Mucosa of descending colon (tissue), 3 donors: ENCODE measurements around the gene DCAF7. TPM values are rescaled to one million over a fixed set of nuclear protein-coding genes. Genes with fewer than 3 reads are reported as not detected.

Source experiments
- ATAC-seq: fragments of 200-7000 bp; cut with Tn5 transposase; one replicate; pipeline ENCODE4 v1.9.1; 2020; ENCODE audit warnings: mild to moderate bottlenecking, moderate library complexity
- DNase-seq, 3 donors: peaks; one replicate each; pipeline ENCODE4 v3.0.0-alpha.2; 2020
- H3K36me3 ChIP-seq: fragments of 200-600 bp; one replicate; pipeline ENCODE4 v1.8.0; 2021; ENCODE audit warnings: low read depth, mild to moderate bottlenecking
- H3K4me1 ChIP-seq: fragments of 200-600 bp; one replicate; pipeline ENCODE4 v1.8.0; 2021; ENCODE audit warnings: low read depth, mild to moderate bottlenecking
- H3K4me3 ChIP-seq: fragments of 200-600 bp; one replicate; pipeline ENCODE4 v1.8.0; 2021; ENCODE audit warnings: mild to moderate bottlenecking
- H3K9me3 ChIP-seq: fragments of 200-600 bp; one replicate; pipeline ENCODE4 v1.8.0; 2021; ENCODE audit warnings: mild to moderate bottlenecking
- CTCF ChIP-seq: fragments of 200-600 bp; IDR thresholded peaks from one replicate; pipeline ENCODE4 v1.8.0; 2022; ENCODE audit warnings: antibody characterized with exemption, mild to moderate bottlenecking
- intact Hi-C, 2 donors: fragments of 100-400 bp; cut with DNase I in 1 of 2; cut with micrococcal nuclease in 1 of 2; formaldehyde crosslinking; loops; one replicate each; pipeline versions ENCODE4 v1.11.0 to v1.11.1; 2022; cut with DNase I, micrococcal nuclease
- total RNA-seq, 3 donors: library from RNA; stranded (reverse); fragmentation: NEBNext Ultra II Directional in 2 of 3; extraction: Animal tissue kit (Norgen Biotek cat#: 25700) in 2 of 3; gene quantifications; one replicate each; pipeline versions ENCODE4 v1.2.1 to v1.2.4, GENCODE V29; 2021 to 2023
- donor health status: DM: no; HTN: no; CAD: no; lungs with moderate emphysema.
- donor health status: DM: no; HTN: no; CAD: no.
- donor health status: DM: no; HTN: yes; CAD: no.

Gene DCAF7
- total RNA-seq, 3 donors from 2014 or later: 69.0 to 87.3 (median 84.9) TPM

GRCh38 chr17:63600569-63601438 is 50.5 kb downstream of the DCAF7 start, which contains the start of gene TACO1:
Gene TACO1, plus strand, starts transcription at chr17:63600895. Its CDS starts 189 bp downstream, at chr17:63601084.
- Histone ChIP-seq H3K4me3 (peak within 1 kb of the TSS; percentile 89), H3K36me3 (no peaks in the 10 kb centered on the region), H3K9me3 (no peaks in the 10 kb centered on the region), H3K4me1 (peaks cover 15% of the 10 kb centered on the region)
- intact Hi-C loops: no loop called here
- peak; percentile 83 to 89 (median 87) for DNase-seq
- ATAC-seq: peak; percentile 98
- TF ChIP-seq CTCF: no peak

DNA sequence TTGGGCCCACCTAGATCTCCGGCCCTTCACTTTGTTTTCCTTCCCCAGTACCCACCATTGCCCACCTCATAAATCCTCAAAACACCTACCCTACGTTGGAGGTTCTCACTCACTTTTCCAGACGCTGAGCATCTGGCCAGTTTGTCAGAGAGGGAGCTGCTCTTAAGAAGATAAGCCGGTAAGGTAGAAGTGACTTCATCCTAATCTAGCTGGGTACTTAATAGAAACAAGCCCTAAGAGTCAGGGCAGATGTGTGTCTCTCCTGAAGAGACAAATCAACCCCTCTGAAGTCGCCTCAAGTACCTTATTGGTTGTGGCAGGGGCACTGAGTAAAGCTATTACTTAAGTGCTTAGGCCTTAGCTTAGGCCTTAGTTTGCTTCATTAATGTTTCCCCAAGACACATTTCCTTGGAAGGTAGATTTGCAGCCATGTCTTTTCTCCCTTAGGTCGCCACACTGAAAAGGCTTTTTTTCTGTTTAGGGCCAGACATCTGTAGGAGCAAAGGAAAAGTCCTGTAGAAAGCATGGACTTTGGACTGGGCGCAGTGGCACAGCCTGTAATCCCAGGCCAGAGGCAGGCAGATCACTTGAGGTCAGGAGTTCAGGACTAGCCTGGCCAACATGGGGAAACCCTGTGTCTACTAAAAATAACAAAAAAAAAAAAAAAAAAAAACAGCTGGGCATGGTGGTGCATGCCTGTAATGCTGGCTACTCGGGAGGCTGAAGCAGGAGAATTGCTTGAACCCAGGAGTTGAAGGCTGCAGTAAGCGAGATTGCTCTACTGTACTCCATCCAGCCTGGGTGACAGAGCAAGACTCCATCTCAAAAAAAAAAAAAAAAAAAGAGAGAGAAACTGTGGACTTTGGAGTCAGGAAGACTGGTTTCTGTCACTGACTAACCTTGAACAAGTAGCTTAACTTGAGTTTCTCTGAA is 51.4 kb downstream of the DCAF7 start:
- H3K9me3 ChIP-seq: no peaks in the 10 kb centered on the region
- peaks cover 5% of the 10 kb centered on the region for H3K36me3 ChIP-seq
- H3K4me1 ChIP-seq: peaks cover 15% of the 10 kb centered on the region
- TF ChIP-seq CTCF: no peak
- DNase-seq (peak; percentile 51 to 75 (median 59)), ATAC-seq (peak; percentile 73)
- peak overlapping the region; percentile 89 for H3K4me3 ChIP-seq
- intact Hi-C loops: no loop called here

DNA sequence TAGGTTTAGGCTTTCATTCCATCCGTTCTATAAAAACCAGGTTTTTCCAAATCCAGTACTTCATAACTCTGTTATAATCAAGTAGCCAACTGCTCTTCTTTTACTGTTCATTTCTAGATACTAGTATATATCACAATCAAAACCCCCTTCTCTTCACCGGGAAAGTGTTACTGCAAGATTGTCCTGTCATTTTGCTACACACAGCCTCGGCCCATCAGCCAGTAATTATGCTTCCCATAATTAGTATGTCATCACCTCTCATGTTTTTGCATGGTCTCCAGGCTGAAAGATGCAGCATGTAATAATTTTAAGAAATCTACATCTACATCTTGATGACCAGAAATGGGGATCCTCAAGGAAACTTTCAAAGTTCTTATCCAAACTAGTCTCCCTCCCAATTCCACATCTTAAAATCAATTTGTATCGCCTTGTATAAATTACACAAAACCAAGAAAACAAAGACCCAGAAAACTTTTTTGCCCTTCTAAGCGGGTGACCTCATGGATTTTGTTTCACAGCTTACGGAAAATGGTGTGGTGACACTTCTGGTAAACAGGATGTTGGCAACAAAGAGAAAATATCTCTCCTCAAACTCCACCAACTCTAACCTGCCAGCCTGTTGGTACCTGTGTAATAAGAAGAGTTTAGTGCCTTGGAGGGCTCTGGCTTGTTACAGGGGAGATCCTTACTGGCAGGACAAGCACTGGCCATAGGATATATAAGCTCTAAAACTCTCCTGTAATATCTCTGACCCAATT is 59.7 kb downstream of the DCAF7 start:
- intact Hi-C loops: loop anchor here (5.0 kb wide), 1 partner anchor 183 kb away; no protein-coding TSS in a partner anchor
- Histone ChIP-seq H3K36me3 (peaks cover 13% of the 10 kb centered on the region), H3K4me3 (no peak overlapping the region), H3K9me3 (no peaks in the 10 kb centered on the region), H3K4me1 (no peaks in the 10 kb centered on the region)
- DNase-seq: no peak
- ATAC-seq: no peak
- TF ChIP-seq CTCF: no peak

DNA sequence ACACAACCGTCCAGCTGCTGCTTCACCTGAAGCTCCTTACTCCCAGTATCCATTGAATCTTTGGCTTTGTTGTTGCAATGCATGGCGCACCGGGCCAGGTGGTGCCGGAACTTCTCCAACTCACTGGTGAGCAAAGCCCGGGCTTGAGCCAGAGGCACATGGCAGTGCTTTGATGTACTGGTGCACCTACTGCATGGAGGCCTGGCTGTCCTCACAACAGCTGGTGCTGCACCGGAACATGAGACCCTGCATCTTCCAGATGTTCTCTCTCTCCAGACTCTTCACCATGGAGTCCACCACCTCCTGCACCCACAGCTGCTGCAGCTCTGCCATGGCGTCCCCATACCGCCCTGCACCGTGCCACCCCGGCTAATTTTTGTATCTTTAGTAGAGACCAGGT is 60.6 kb downstream of the DCAF7 start:
- intact Hi-C loops: no loop called here
- Histone ChIP-seq H3K4me3 (no peak overlapping the region), H3K36me3 (peaks cover 13% of the 10 kb centered on the region), H3K9me3 (no peaks in the 10 kb centered on the region), H3K4me1 (no peaks in the 10 kb centered on the region)
- DNase-seq: no peak
- no peak for ATAC-seq
- no peak for TF ChIP-seq CTCF

DNA sequence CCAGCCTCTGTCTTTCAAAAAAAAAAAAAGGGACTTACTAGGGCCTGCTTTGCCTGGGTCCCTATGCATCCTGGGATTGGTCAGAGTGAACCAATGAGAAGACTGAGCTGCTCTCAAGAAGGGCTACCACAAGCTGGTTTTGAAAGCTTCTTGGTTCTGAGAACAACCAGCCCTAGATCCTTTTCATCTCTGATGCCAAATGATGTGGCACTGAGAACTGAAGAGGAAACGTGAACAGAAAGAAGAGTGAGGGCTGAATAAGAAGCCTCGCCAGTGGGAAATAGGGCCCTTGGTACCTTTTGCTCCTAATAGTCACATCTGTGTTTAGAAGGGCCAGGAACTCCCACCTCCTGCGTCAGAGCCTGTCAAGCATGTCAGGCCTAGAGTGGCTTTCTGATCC is 61.1 kb downstream of the DCAF7 start:
- no peak for DNase-seq
- Histone ChIP-seq H3K4me1 (no peaks in the 10 kb centered on the region), H3K36me3 (peaks cover 11% of the 10 kb centered on the region), H3K4me3 (no peak overlapping the region), H3K9me3 (no peaks in the 10 kb centered on the region)
- intact Hi-C loops: no loop called here
- no peak for TF ChIP-seq CTCF
- ATAC-seq: peak; percentile 16
